IMR-90 (cell line): ENCODE data around the gene KCNT2. TPM values are rescaled to one million over a fixed set of nuclear protein-coding genes. Genes with fewer than 3 reads are reported as not detected.

ENCODE experiments used
- ATAC-seq: fragments of 200-7000 bp; cut with Tn5 transposase; 2 replicates; pipeline ENCODE4 v1.9.1; 2020; ENCODE audit warnings: low read depth, mild to moderate bottlenecking, moderate library complexity
- BruUV-seq: library from RNA; stranded (reverse); fragments of 400-500 nt; replicated peaks from 2 replicates; lab custom pipeline; 2021; lab: Mats Ljungman, UMichigan
- CTCF ChIA-PET: fragments of 300-600 bp; formaldehyde crosslinking; extraction: SDS; loops from one replicate; lab custom pipeline; 2021; ENCODE audit warnings: antibody characterized with exemption; lab: Yijun Ruan, JAX
- POLR2A ChIA-PET: fragments of 300-600 bp; sonication (Branson Sonifier 250); formaldehyde crosslinking; loops from one replicate; lab custom pipeline; 2022; ENCODE audit warnings: antibody characterized with exemption; ENCODE audit not compliant: unreplicated experiment; lab: Charles Lee
- DNase-seq: peaks from one replicate; pipeline ENCODE4 v3.0.0; 2013
- H2AFZ ChIP-seq: replicated peaks from 2 replicates; pipeline ENCODE3; 2013; ENCODE audit warnings: low read length, mild to moderate bottlenecking; ENCODE audit not compliant: poor library complexity
- H2AK5ac ChIP-seq: 2 replicates; pipeline ENCODE4 v1.6.1; 2013; ENCODE audit warnings: low read depth, low read length, inconsistent platforms
- H2AK9ac ChIP-seq: replicated peaks from 2 replicates; pipeline ENCODE3; 2013; ENCODE audit warnings: mild to moderate bottlenecking, low read depth, low read length, moderate library complexity; ENCODE audit not compliant: poor library complexity
- H2BK120ac ChIP-seq: 2 replicates; pipeline ENCODE4 v1.6.1; 2013; ENCODE audit warnings: low read depth, low read length, inconsistent platforms
- H2BK15ac ChIP-seq: 3 replicates; pipeline ENCODE4 v1.6.1; 2013; ENCODE audit warnings: low read depth, low read length, inconsistent platforms
- H2BK20ac ChIP-seq: 2 replicates; pipeline ENCODE4 v1.6.1; 2013; ENCODE audit warnings: low read depth, mild to moderate bottlenecking, inconsistent platforms, low read length, moderate library complexity
- H2BK5ac ChIP-seq: 2 replicates; pipeline ENCODE4 v1.6.1; 2013; ENCODE audit warnings: mild to moderate bottlenecking, low read depth, low read length, inconsistent platforms; ENCODE audit not compliant: poor library complexity, severe bottlenecking
- H3K14ac ChIP-seq: replicated peaks from 2 replicates; pipeline ENCODE4 v1.6.1; 2013; ENCODE audit warnings: low read depth, low read length, inconsistent platforms
- H3K18ac ChIP-seq: 2 replicates; pipeline ENCODE4 v1.6.1; 2013; ENCODE audit warnings: low read depth, low read length, control low read depth
- H3K23ac ChIP-seq: 2 replicates; pipeline ENCODE4 v1.6.1; 2013; ENCODE audit warnings: low read depth, low read length, inconsistent platforms
- H3K27ac ChIP-seq: 2 replicates; pipeline ENCODE4 v1.5.1; 2013; ENCODE audit warnings: mild to moderate bottlenecking, control low read depth, low read length; ENCODE audit not compliant: insufficient read depth
- H3K27me3 ChIP-seq: 2 replicates; pipeline ENCODE4 v1.6.1; 2013; ENCODE audit warnings: low read length; ENCODE audit not compliant: control insufficient read depth, insufficient read depth
- H3K36me3 ChIP-seq: 2 replicates; pipeline ENCODE4 v1.6.1; 2013; ENCODE audit warnings: low read length, mixed read lengths; ENCODE audit not compliant: control insufficient read depth, insufficient read depth
- H3K4ac ChIP-seq: 2 replicates; pipeline ENCODE4 v1.6.1; 2013; ENCODE audit warnings: low read depth, low read length, inconsistent platforms
- H3K4me1 ChIP-seq: 2 replicates; pipeline ENCODE4 v1.6.1; 2013; ENCODE audit warnings: low read length, mixed read lengths; ENCODE audit not compliant: control insufficient read depth, insufficient read depth
- H3K4me2 ChIP-seq: 2 replicates; pipeline ENCODE4 v1.6.1; 2013; ENCODE audit warnings: low read depth, mild to moderate bottlenecking, control low read depth, low read length, moderate library complexity
- H3K4me3 ChIP-seq: 2 replicates; pipeline ENCODE4 v1.5.1; 2013; ENCODE audit warnings: low read depth, mild to moderate bottlenecking, control low read depth, low read length, moderate library complexity; ENCODE audit not compliant: insufficient read depth
- H3K56ac ChIP-seq: 2 replicates; pipeline ENCODE4 v1.6.1; 2013; ENCODE audit warnings: low read length, inconsistent platforms; ENCODE audit not compliant: insufficient read depth; ENCODE audit errors: extremely low read depth
- H3K79me1 ChIP-seq, 2 experiments: 2 replicates each; pipeline ENCODE4 v1.6.1; 2013; ENCODE audit warnings: low read length in 2 of 2, inconsistent platforms in 1 of 2, low read depth in 1 of 2
- H3K9ac ChIP-seq: 2 replicates; pipeline ENCODE4 v1.6.1; 2013; ENCODE audit warnings: low read depth, low read length, control low read depth
- H3K9me1 ChIP-seq: 2 replicates; pipeline ENCODE4 v1.6.1; 2013; ENCODE audit warnings: low read length, inconsistent platforms; ENCODE audit not compliant: insufficient read depth
- H3K9me3 ChIP-seq: 2 replicates; pipeline ENCODE4 v1.6.1; 2013; ENCODE audit warnings: low read length; ENCODE audit not compliant: control insufficient read depth, insufficient read depth
- H4K20me1 ChIP-seq: 2 replicates; pipeline ENCODE4 v1.6.1; 2013; ENCODE audit warnings: low read length, inconsistent platforms; ENCODE audit not compliant: insufficient read depth
- H4K5ac ChIP-seq: 2 replicates; pipeline ENCODE4 v1.6.1; 2013; ENCODE audit warnings: mild to moderate bottlenecking, low read depth, low read length, control low read depth
- H4K8ac ChIP-seq, 2 experiments: 2 replicates each; pipeline ENCODE4 v1.6.1; 2013; ENCODE audit warnings: low read depth in 2 of 2, low read length in 2 of 2, control low read depth in 1 of 2, inconsistent platforms in 1 of 2
- H4K91ac ChIP-seq: 2 replicates; pipeline ENCODE4 v1.6.1; 2013; ENCODE audit warnings: low read depth, low read length, inconsistent platforms; ENCODE audit not compliant: insufficient read depth
- FOS ChIP-seq: fragments of 150-350 bp; IDR thresholded peaks from 2 replicates; pipeline ENCODE4 v1.6.1; 2016; ENCODE audit warnings: low read depth, low read length
- MAFK ChIP-seq: IDR thresholded peaks from 2 replicates; pipeline ENCODE4 v1.6.1; 2012; ENCODE audit warnings: low read depth, low read length, improper control_type of control experiment
- NFE2L2 ChIP-seq: fragments of 150-350 bp; IDR thresholded peaks from 2 replicates; pipeline ENCODE4 v1.6.1; 2016; ENCODE audit warnings: low read depth, mild to moderate bottlenecking, low read length
- POLR2A ChIP-seq: IDR thresholded peaks from 2 replicates; pipeline ENCODE4 v1.6.1; 2012; ENCODE audit warnings: mild to moderate bottlenecking, low read depth, low read length
- RAD21 ChIP-seq: IDR thresholded peaks from 2 replicates; pipeline ENCODE4 v1.6.1; 2012; ENCODE audit warnings: low read length, improper control_type of control experiment
- RCOR1 ChIP-seq: IDR thresholded peaks from 2 replicates; pipeline ENCODE4 v1.6.1; 2012; ENCODE audit warnings: mild to moderate bottlenecking, low read length, improper control_type of control experiment; ENCODE audit not compliant: insufficient replicate concordance
- USF2 ChIP-seq: fragments of 150-350 bp; IDR thresholded peaks from 2 replicates; pipeline ENCODE4 v1.6.1; 2017; ENCODE audit warnings: mild to moderate bottlenecking, antibody characterized with exemption, low read length, low read depth
- WGBS, 2 experiments: methylation state at CpG; one replicate each; pipeline versions ENCODE4 v1.1.5 to v1.1.7; 2013; ENCODE audit warnings: missing lambda C conversion rate in 2 of 2; ENCODE audit not compliant: insufficient read length in 1 of 2; ENCODE audit errors: extremely low coverage in 2 of 2; 5-methylcytosine and 5-hydroxymethylcytosine counted together
- dilution Hi-C: fragments of 300-500 bp; cut with HindIII; formaldehyde crosslinking; loops from one replicate; pipeline ENCODE4 v1.14.3; 2018; ENCODE audit warnings: low sequenced_read_pairs; ENCODE audit not compliant: unreplicated experiment
- in situ Hi-C: fragments of 300-500 bp; cut with MboI; formaldehyde crosslinking; loops from 3 replicates; pipeline ENCODE4 v1.14.3; 2019; ENCODE audit warnings: low sequenced_read_pairs, inconsistent platforms, mixed read lengths
- intact Hi-C: fragments of 100-400 bp; cut with micrococcal nuclease; formaldehyde crosslinking; loops from 2 replicates; pipeline ENCODE4 v1.10.0; 2022
- polyA plus RNA-seq, 3 experiments: library from polyadenylated mRNA; depleted of rRNA; stranded (reverse); fragments of >200 nt; gene quantifications; 2 replicates each; pipeline ENCODE4 v1.2.3, GENCODE V29; 2012; ENCODE audit warnings: low replicate concordance in 1 of 3
- total RNA-seq: library from RNA; depleted of rRNA; stranded (reverse); fragments of >200 nt; gene quantifications from 2 replicates; pipeline ENCODE4 v1.2.3, GENCODE V29; 2012
- TF ChIP-seq, protein P1 (sequence below): conservative IDR thresholded peaks from 2 replicates; pipeline ENCODE4 v1.5.1; 2012; ENCODE audit warnings: mild to moderate bottlenecking, low read depth, low read length, improper control_type of control experiment

The KCNT2 gene
- total and polyA plus RNA-seq, 2 of the 4 experiments (the other 2 are of a cell fraction): 0.22 to 0.72 TPM

- Histone ChIP-seq H3K27ac (no peak overlapping the region), H4K91ac (no peak overlapping the region), H3K4me1 (no peaks in the 10 kb centered on the region), H2AFZ (no peak overlapping the region), H3K4me2 (no peak overlapping the region), H2BK120ac (no peak overlapping the region), H2BK20ac (no peak overlapping the region), H3K18ac (no peak overlapping the region), H3K79me1 (no peaks in the 10 kb centered on the region), H3K56ac (no peak overlapping the region), H3K4me3 (no peak overlapping the region), H2BK15ac (no peak overlapping the region), H2AK9ac (no peak overlapping the region), H3K23ac (no peak overlapping the region), H3K9me3 (no peaks in the 10 kb centered on the region), H3K4ac (no peak overlapping the region), H3K9me1 (no peaks in the 10 kb centered on the region), H4K8ac (no peak overlapping the region), H3K9ac (no peak overlapping the region), H3K14ac (no peak overlapping the region), H4K20me1 (no peaks in the 10 kb centered on the region), H4K5ac (no peak overlapping the region), H2AK5ac (no peak overlapping the region), H3K36me3 (no peaks in the 10 kb centered on the region), H2BK5ac (no peak overlapping the region), H3K27me3 (no peaks in the 10 kb centered on the region)
- in situ Hi-C loops (no loop called here), dilution Hi-C loops (no loop called here), intact Hi-C loops (no loop called here)
- no CpG with 5 or more reads among the region's 1 CpG for WGBS, 2 experiments
- ATAC-seq: no peak
- TF ChIP-seq RAD21 (no peak), USF2 (no peak), FOS (no peak), RCOR1 (no peak), MAFK (no peak), POLR2A (no peak), NFE2L2 (no peak)
- TF ChIP-seq, protein P1, sequence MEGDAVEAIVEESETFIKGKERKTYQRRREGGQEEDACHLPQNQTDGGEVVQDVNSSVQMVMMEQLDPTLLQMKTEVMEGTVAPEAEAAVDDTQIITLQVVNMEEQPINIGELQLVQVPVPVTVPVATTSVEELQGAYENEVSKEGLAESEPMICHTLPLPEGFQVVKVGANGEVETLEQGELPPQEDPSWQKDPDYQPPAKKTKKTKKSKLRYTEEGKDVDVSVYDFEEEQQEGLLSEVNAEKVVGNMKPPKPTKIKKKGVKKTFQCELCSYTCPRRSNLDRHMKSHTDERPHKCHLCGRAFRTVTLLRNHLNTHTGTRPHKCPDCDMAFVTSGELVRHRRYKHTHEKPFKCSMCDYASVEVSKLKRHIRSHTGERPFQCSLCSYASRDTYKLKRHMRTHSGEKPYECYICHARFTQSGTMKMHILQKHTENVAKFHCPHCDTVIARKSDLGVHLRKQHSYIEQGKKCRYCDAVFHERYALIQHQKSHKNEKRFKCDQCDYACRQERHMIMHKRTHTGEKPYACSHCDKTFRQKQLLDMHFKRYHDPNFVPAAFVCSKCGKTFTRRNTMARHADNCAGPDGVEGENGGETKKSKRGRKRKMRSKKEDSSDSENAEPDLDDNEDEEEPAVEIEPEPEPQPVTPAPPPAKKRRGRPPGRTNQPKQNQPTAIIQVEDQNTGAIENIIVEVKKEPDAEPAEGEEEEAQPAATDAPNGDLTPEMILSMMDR: no peak
- ChIA-PET POLR2A (no interaction called here), CTCF (no interaction called here)
- no TSS peak for BruUV-seq
- no peak for DNase-seq
Measured at GRCh38 chr1:196544617-196545016, 63.6 kb downstream of the KCNT2 start.
